H54 (cell line): Measurements from ENCODE around the gene MAP4K4.
A peak's percentile ranks its signal among the peaks of the same experiment; 100 is the strongest.

ENCODE experiments used
- DNase-seq: peaks from one replicate; pipeline ENCODE4 v3.0.0; 2011; ENCODE audit warnings: low spot score, mixed read lengths; ENCODE audit not compliant: insufficient read length
- FAIRE-seq: peaks from 3 replicates; lab custom pipeline; 2011; peaks lifted over from hg19 to GRCh38; lab: Jason Lieb, UNC
- POLR2A ChIP-seq: IDR thresholded peaks from 2 replicates; pipeline ENCODE4 v1.6.1; 2011; ENCODE audit warnings: low read depth, mild to moderate bottlenecking, low read length

MAP4K4 gene

DNA sequence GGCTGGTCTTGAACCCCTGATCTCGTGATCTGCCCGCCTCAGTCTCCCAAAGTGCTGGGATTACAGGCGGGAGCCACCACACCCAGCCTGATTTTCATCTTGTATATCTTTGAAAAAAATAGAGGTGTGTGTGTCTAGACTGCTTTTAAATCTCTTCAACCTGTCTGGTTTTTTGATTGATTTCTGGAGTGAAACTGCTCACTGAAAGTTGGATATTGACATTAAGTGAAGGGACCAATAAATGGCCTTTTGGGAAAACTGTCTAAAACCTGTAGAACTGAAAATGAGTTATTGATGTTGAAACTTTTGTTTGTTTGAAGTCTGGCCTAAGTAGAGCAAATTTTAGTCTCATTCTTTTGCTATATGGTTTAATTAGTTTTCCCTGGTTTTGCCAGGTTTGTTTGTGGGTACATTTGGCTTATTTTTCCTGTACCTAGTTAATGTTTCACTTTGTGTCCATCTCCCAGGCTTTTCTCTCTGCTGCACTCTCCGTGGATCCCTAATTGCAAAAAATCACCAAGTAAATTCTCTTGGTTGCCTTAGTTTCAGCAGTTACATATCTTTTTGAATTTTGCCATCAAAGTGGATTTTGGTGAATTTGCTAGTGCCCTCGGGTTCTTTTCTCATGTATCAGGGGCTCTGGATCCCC lies 144.3 kb downstream of the MAP4K4 start:
- FAIRE-seq (no peak), DNase-seq (no peak)
- no peak for TF ChIP-seq POLR2A

DNA sequence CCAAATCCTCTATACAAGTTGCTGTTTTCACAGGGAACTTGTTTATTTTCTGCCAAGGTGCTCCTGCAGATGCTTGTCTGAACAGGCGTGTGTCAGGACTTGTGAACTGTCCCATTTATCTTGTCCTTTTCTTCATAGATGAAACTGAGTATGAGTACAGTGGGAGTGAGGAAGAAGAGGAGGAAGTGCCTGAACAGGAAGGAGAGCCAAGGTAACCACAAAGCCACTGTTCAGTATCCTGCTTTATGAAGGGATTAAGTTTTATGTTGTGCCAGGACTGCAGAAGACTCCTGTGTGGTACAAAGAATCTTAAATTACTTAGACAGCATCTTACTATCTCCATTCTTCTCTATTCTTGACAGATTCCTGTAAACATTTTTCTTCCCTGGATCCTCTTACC lies 145.0 kb downstream of the MAP4K4 start:
- FAIRE-seq (no peak), DNase-seq (no peak)
- TF ChIP-seq POLR2A, result no peak

DNA sequence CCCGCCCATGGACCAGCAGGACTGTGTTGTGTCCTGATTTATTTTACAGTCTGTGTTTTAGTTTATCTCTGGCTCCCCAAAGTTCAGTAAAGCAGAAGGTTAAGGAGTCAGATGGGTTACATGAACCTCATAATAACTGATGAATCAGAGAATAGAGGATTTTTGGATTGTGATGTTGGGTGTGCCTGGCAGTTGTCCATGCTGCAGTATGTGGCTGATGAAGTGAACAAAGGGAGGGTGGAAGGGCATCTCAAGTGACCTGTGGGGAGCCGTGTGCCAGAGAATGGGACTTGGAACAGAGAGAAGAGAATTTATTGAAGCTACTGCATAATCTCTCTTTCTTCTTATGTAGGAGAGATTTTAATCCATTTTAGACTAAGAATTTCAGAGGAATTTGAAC lies 145.5 kb downstream of the MAP4K4 start:
- peak; percentile 23 for FAIRE-seq
- TF ChIP-seq POLR2A, result no peak
- no peak for DNase-seq

DNA sequence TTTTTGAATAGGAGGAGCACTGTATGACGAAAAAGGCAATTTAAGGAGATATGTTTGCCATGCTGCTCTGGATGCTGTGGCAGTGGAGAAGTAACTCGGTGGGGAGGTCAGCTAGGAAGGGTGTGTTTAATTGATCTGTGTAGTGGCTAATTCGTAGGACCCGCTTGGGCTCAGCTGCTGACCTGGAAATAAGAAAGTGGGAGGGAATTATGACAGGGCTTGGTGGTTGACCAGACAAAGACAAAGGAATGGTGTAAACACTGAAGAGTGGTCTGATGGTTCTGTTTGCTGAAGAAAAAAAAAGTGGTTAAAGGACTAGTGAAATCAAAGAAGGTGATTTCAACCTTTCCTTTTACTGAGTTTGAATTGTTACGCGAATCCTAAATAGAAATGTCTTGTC lies 146.0 kb downstream of the MAP4K4 start:
- no peak for TF ChIP-seq POLR2A
- FAIRE-seq, result no peak
- no peak for DNase-seq

DNA sequence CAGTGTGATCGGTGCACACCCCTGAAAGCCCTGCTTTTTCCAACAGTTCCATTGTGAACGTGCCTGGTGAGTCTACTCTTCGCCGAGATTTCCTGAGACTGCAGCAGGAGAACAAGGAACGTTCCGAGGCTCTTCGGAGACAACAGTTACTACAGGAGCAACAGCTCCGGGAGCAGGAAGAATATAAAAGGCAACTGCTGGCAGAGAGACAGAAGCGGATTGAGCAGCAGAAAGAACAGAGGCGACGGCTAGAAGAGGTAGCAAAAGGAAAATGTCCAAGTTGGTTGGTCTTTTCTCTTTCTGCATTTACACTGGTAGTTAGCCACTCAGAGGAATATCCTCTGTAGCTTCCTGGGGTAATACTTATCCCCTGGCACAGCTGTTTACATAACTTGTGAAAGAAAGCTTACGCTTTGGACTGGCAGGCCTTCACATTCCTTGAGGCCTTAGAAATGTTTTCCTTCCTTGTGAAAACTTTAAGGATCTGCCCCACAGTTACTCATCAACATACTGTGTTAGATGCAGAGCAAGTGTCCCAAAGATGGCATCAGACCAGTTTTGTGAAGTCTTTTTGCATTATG lies 146.6 kb downstream of the MAP4K4 start:
- no peak for FAIRE-seq
- no peak for TF ChIP-seq POLR2A
- DNase-seq, result no peak

DNA sequence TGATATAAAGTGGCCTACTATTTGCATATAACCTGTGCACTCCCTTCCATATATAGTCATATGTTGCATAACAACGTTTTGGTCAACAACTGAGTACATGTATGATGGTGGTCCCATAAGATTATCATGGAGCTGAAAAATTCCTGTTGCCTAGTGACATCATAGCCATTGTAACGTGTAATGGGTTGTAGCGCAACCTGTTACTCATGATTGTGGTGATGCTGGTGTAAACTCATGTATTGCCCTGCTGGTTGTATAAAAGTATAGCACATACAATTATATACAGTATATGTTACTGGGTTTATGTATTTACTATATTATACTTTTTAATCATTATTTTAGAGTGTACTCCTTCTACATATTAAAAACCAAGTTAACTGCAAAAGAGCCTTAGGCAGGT lies 149.5 kb downstream of the MAP4K4 start:
- no peak for TF ChIP-seq POLR2A
- FAIRE-seq (no peak), DNase-seq (no peak)

DNA sequence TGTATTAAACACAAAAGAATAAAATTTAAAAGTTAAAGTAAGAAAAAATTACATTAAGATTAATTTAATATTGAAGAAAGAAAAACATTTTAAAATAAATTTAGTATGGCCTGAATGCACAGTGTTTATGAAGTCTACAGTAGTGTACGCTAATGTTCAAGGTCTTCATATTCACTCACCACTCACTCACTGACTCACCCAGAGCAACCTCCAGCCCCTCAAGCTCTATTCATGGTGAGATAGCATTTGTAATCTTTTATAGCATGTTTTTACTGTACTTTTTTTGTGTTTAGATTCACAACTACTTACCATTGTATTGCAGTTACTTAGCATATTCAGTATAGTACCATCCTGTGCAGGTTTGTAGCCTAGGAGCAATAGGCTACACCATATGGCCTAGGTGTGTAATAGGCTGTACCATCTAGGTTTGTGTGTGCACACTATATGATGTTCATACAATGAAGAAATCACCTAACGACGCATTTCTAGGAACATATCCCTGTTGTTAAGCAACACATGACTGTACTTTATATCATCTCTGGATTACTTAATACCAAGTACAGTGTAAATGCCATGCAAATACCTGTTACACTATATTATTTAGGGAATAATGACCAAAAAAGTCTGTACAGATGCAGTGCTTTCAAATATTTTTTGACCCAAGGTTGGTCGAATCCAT lies 150.3 kb downstream of the MAP4K4 start:
- no peak for TF ChIP-seq POLR2A
- no peak for FAIRE-seq
- DNase-seq, result no peak

DNA sequence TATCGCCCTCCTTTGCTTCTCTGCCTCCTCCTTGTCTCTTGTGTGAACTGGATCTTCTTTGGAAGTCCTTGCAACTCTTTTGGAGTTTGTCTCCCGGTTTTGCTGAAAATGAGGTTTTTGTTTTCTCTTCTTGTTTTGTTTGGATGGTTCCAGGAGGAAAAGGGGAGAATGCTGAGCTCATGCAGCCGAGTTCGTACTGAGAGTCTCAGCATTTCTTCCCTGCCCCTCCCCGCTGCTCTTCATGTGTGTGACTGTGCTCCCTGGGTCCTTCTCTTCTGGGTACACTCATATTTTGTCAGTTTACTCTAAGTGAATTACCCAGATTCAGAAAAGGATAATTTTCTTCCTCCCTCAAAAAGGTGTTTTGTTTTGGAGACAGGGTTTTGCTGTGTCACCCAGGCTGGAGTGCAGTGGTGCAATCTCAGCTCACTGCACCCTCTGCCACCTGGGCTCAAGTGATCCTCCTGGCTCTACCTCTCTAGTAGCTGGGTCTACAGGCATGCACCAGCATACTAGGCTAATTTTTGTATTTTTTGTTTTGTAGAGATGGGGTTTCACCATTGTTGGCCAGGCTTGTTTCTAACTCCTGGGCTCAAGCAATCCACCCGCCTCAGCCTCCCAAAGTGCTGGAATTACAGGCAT lies 151.4 kb downstream of the MAP4K4 start:
- no peak for DNase-seq
- no peak for FAIRE-seq
- no peak for TF ChIP-seq POLR2A

DNA sequence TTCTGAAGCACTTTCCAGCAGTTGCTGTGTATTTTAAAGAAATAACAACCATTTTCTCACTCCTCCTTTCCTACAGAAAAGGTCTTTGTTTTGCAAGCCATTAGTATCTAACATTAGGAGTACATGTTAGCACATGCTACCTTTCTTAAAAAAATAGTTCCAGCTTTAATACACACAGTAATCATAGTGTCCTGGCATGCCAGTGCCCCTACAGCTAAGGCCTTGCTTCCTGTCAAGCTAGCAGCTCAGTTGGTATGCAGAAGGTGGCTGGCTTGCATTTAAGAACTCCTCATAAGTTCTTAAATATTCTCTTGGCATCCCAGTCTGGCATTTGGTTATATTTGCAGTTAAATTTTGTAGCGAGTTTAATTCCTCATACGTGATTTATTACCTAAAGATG lies 152.9 kb downstream of the MAP4K4 start:
- FAIRE-seq (peak; percentile 36), DNase-seq (no peak)
- no peak for TF ChIP-seq POLR2A

DNA sequence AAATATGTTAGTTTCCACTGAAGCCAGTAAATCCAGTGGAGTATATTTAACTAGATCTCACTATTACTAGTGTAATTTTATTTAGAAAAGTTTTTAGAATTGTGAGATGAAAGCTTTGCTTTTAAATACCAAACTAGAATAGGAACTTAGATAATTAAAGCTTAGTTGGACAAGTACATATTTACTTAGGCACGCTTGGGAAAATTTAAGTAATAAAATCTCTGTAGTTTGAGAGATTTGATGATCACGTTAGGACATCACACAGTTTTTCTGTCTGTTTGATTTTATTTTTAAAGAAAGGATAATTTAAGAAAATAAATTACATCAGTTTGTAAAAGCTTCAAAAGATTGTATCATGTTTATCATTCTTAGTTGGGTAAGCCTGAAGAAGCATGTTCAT lies 153.5 kb downstream of the MAP4K4 start:
- DNase-seq (no peak), FAIRE-seq (no peak)
- TF ChIP-seq POLR2A, result no peak

DNA sequence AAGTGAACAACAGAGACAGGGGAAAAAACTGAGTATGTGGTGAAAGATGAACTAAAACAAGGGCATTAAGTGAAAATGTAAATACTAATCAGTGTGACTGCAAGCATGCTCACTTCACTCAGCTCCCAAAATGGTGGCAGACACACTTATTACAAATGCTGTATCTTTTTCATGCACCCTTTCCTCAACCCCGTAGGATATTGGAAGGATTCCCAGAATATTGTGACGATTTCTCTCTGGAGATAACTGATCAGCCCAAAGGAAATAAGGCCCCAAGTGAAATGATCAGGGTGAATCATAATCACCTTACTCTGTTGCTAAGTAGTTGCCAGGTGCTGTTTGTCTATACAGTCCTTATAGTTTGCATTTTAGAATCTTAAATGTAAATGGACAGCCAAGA lies 155.3 kb downstream of the MAP4K4 start:
- FAIRE-seq, result no peak
- no peak for TF ChIP-seq POLR2A
- DNase-seq, result no peak

DNA sequence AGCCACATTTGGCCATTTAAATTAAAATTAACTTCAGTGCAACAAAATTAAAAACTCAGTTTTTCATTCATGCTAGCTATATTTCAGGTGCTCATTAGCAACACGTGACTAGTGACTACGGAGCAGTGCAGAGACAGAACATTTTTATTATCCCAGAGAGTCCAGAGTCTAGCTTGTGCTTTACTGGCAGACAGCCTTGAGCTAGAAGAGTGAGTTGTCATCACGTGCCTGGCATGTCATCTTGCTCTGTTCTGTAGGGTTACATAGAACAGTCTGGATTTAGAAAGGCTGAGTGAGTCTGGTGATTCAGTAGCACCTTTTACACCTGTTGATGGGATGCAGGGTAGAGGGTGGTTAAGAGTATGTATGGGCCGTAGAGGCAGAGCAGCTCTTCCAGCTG lies 157.4 kb downstream of the MAP4K4 start:
- TF ChIP-seq POLR2A, result no peak
- FAIRE-seq (no peak), DNase-seq (no peak)

DNA sequence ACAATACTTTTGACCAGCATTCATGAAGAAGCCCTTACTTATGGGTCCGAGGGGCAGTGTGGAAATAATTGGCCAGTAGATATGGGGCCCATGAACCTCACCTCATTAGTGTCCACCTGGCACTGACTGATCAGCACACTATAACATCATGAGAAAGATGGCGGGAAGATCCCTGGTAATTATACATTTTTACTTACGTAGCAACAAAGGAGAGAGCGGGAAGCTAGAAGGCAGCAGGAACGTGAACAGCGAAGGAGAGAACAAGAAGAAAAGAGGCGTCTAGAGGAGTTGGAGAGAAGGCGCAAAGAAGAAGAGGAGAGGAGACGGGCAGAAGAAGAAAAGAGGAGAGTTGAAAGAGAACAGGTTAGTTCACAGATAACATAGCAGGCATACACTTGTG lies 158.3 kb downstream of the MAP4K4 start:
- FAIRE-seq, result no peak
- no peak for TF ChIP-seq POLR2A
- no peak for DNase-seq

DNA sequence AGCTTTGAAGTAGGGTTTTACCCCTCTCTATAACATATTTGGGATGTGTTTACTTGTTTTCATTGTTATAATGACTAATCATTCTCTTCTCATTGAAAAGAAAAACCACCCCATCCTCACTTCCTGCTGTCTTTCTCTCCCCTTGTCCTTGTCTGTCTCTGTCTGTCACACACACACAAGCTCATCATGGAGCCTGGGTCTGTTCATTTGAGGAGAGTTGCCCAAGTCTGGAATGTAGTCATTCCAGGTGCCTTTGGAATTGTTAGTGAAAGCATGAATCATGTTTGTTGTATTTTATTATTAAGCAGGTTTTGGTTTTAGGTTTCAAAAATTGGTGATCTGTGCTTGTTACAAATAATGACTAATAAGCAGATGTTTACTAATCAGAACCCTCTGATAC lies 160.7 kb downstream of the MAP4K4 start:
- DNase-seq, result no peak
- peak; percentile 11 for FAIRE-seq
- TF ChIP-seq POLR2A, result no peak
